Stimulated activated CD4-positive, alpha-beta T cell treated with anti-CD3 and anti-CD28 coated beads, Interleukin-1b, Interleukin-23, amount 100 ng/mL, for 48 hours (primary cell): ENCODE measurements around the gene REC8.
"Not testable (repeated sequence)": the region's sequence is repeated elsewhere in the genome, so short reads cannot be mapped to it uniquely, and the experiment has no call there.

ENCODE experiments used
- DNase-seq: peaks from one replicate; pipeline ENCODE4 v3.0.0-alpha.2; 2020

The REC8 gene

GRCh38 chr14:24207104-24207551, 35.2 kb downstream of the REC8 start:
- DNase-seq = no peak

DNA sequence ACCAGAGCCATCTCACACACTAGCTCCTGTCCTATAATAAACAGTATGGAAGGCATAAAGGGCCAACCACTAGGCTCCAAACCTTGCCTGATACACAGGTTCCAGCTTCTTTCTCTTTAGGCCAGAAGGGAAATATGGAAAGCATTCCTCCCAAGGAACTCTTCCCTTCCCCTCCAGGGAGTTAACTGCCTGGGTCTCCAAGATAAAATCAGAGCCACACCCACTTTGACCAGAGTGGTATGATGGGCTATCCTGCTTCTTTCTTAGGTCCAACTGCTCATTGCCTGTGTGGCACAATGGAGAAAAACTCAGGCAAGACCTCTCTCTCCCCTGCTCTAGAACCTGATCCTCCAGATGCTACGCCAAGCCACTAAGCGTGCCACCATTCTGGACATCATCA, 35.7 kb downstream of the REC8 start:
- no peak for DNase-seq

DNA sequence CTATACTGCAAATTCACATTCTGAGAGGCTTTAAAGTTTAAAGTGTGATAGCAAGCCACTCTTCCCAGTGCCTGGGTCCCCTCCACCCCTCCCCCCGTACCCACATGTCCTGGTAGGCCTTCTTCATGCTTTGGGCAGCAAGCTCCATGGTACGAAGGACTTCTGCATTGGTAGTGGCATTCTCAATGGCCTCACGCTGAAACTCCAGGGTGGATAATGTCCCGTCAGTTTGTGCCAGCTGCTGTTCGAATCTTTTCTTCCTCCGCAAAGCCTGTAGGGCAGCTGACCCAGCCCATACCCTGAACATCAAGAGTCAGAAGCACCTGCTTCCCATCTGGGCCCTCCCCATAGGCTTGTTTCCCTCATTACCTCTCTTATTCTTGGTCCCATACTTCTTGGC, 39.4 kb downstream of the REC8 start:
- no peak for DNase-seq

DNA sequence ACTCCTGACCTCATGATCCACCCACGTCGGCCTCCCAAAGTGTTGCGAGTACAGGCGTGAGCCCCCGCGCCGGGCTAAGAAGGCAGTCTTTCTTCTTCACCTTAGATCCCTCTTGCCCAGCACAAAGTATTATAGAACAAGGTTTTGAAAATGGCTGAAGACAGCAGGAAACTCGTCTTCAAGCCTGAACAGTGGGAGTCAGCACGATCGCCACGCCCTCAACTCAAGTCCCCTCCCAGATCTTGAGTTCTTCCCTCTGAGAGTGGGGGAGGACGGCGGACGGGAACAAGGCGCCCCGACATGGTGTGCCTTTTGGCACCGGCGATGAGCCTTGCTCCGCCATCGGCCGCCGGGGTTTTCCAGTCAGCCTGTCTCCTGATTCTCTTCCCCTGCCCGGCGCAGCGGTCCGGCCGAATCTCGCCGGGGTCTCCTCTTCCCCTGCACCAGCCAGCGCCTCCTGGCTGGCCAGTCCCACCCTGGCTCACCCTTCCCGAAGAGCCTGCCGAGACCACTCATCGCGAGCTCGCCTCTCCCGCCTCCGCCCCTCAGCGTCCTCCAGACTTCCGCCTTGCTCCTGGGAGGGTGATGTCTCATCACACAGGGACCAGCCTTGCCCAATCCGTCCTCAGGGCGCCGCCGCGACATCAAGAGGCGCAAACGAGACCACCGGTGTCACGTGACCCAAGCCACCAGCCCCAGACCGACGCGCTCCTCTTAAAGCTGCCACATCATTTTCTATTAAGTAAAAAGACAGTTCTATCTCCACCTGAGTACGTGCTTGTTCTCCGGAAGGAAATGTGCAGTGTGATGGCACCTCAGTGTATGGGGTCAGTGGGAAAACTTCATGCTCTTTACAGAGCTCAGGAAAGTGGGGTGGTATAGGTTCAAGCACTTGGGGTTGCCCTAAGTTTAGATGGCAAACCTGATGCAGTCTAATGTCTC, 41.3 kb downstream of the REC8 start, which contains the start of gene CHMP4A:
CHMP4A (minus strand) TSS at position 565 of the 942 bp plus-strand sequence; CDS start at position 516, 49 bp downstream.
- DNase-seq = peak; percentile 98

DNA sequence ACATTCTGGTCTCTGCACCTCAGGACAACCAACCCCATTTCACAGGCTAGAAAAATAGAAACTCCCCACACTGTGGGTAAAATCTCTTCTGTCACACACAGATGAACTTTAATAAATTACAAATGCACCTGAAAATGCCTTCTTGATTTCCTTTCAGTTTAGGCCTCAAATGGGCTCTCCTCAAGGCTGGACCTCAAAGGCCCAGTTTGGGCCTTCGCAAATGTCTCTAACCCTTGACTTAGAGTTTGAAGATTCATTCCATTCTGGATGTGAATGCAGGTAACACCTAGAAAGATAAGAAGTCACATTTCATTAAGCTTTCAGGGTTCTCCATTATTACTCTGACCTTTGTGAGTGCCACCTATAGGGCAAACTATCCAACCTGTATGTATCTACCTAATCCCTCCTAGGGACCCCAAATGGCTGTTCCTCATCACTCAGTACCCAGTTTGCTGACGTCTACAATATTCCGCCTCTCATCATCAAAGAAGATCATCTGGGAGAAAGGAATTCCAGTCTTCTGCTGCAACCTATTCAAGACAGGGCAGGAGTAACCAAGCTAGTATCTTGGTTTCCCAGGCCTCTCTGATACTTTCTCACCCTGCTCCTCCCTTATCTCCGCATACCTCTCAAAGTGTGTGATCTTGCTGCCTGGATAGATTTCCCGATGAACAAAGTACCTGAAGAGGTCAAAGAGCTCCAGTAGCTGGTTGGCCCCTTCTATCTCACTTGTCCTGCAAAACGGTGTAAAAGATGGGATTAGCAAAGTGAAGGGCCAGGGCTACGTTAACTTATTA, 42.2 kb downstream of the REC8 start:
- no peak for DNase-seq

GRCh38 chr14:24215495-24216344, 43.8 kb downstream of the REC8 start, which contains the start of gene MDP1:
MDP1 (minus strand) TSS chr14:24216066; CDS start chr14:24215955, 111 bp downstream.
- peak; percentile 86 for DNase-seq

DNA sequence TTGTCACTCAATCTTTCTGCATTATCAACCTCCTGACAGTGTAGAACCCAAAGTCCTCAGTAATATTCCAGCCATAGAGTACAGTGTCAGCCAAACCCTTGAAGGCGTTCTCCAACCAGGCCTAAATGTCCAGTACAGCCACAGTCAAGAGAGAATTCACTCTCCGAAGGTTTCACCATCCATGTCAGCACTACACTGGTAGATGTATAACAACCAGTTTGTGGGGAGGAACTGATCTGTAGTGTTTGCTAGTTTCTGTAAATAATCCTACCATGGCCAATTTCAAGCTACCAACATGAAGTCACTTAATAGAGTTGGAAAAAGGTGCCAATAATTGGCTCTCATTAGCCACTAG, 44.4 kb downstream of the REC8 start:
- no peak for DNase-seq

DNA sequence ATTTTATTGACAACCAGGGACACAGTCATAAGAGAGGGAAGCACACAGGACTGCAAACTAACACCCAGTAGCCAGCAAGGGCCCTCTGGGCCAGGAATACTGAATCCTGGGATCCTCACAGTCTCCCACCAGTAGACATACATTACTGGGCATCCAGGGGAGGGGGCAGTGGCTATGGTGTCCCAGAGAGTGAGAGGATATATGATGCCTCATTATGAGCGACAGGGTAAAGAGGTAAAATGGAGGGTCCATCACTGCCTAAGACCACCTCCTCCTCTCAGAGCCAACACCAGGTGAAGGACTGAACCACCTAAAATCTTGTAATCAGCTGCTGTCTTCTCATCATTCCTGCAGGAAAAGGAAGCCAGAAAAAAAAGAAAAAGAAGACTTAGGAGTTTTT, 45.0 kb downstream of the REC8 start:
- not testable (repeated sequence) for DNase-seq

GRCh38 chr14:24219080-24219479, 47.2 kb downstream of the REC8 start:
- DNase-seq = no peak

GRCh38 chr14:24219521-24219920, 47.6 kb downstream of the REC8 start:
- no peak for DNase-seq

DNA sequence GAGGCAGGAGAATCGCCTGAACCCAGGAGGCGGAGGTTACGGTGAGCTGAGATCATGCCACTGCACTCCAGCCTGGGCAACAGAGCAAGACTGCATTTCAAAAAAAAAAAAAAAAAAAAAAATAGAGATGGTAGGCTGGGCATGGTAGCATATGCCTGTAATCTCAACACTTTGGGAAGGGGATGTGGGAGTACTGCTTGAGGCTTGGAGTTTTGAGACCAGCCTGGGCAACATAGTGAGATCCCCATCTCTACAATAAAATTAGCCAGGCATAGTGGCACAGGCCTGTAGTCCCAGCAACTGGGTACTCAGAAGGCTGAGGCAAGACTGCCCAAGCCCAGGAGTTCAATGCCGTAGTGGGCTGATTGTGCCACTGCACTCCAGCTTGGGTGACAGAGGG, 51.1 kb downstream of the REC8 start:
- DNase-seq = not testable (repeated sequence)

DNA sequence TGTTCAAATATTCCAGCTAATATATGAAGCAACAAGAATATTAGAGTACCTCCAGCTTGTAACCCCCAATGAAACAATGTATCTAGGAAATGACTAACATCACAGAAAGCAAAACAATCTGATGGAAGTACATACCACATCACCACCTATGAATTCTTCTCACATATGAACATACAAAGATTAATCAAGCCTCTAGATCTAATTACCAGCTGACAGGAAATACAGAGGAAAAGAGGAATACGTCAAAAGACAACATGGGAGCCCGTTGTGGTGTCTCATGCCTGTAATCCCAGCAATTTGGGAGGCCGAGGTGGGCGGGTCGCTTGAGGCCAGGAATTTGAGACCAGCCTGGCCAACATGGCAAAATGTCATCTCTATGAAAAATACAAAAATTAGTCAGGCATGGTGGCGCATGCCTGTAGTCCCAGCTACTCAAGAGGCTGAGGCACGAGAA, 52.8 kb downstream of the REC8 start:
- DNase-seq = no peak

- DNase-seq = no peak
These were observed 54.6 kb downstream of the REC8 start for GRCh38 chr14:24226473-24226872.

- DNase-seq = no peak
These were observed 57.0 kb downstream of the REC8 start for GRCh38 chr14:24228902-24229301.
